PFSK-1 (cell line): ENCODE measurements around the gene GHRL.

Experiments used
- FOXP2 ChIP-seq: optimal IDR thresholded peaks from 2 replicates; pipeline ENCODE3; 2011; ENCODE audit warnings: borderline replicate concordance, control low read depth, inconsistent platforms; ENCODE audit not compliant: insufficient read depth; ENCODE audit errors: extremely low read length, extremely low read depth
- POLR2AphosphoS5 ChIP-seq: IDR thresholded peaks from 2 replicates; pipeline ENCODE4 v1.6.1; 2012; ENCODE audit warnings: low read depth, mild to moderate bottlenecking, control low read depth, low read length, moderate library complexity
- REST ChIP-seq, 2 experiments: IDR thresholded peaks; 2 replicates each; pipeline versions ENCODE4 v1.6.1 to v1.8.0; 2011 to 2012; ENCODE audit warnings: low read depth in 2 of 2, low read length in 2 of 2, control low read depth in 1 of 2, inconsistent platforms in 1 of 2, mild to moderate bottlenecking in 1 of 2, moderate library complexity in 1 of 2; ENCODE audit not compliant: insufficient read depth in 1 of 2
- SIN3A ChIP-seq: IDR thresholded peaks from 2 replicates; pipeline ENCODE4 v1.6.1; 2012; ENCODE audit warnings: mild to moderate bottlenecking, low read length, moderate library complexity, borderline replicate concordance; ENCODE audit not compliant: insufficient read depth
- TAF1 ChIP-seq: IDR thresholded peaks from 2 replicates; pipeline ENCODE4 v1.6.1; 2012; ENCODE audit warnings: low read length, control low read depth, borderline replicate concordance; ENCODE audit not compliant: insufficient read depth

Gene GHRL

GRCh38 chr3:10319251-10319650 lies 26.5 kb upstream of the GHRL start:
- TF ChIP-seq TAF1 (no peak), REST (IDR thresholded peaks at IDR 0.05; ENCODE audit: insufficient read depth in 1 of 2, low read depth in 2 of 2, low read length in 2 of 2) (no peak), SIN3A (no peak), FOXP2 (no peak), POLR2AphosphoS5 (no peak)

- TF ChIP-seq REST (IDR thresholded peaks at IDR 0.05; ENCODE audit: insufficient read depth in 1 of 2, low read depth in 2 of 2, low read length in 2 of 2) (no peak), TAF1 (no peak), POLR2AphosphoS5 (no peak), FOXP2 (no peak), SIN3A (no peak)
Measured at GRCh38 chr3:10317961-10318350, 25.2 kb upstream of the GHRL start.

- TF ChIP-seq TAF1 (no peak), FOXP2 (no peak), REST (IDR thresholded peaks at IDR 0.05; ENCODE audit: insufficient read depth in 1 of 2, low read depth in 2 of 2, low read length in 2 of 2) (no peak), SIN3A (no peak), POLR2AphosphoS5 (no peak)
Measured at GRCh38 chr3:10317311-10317960, 24.7 kb upstream of the GHRL start.

GRCh38 chr3:10315771-10316344 lies 23.1 kb upstream of the GHRL start:
- TF ChIP-seq FOXP2 (no peak), SIN3A (no peak), REST (IDR thresholded peaks at IDR 0.05; ENCODE audit: insufficient read depth in 1 of 2, low read depth in 2 of 2, low read length in 2 of 2) (no peak), POLR2AphosphoS5 (no peak), TAF1 (no peak)

- TF ChIP-seq SIN3A (no peak), POLR2AphosphoS5 (no peak), TAF1 (no peak), REST (IDR thresholded peaks at IDR 0.05; ENCODE audit: insufficient read depth in 1 of 2, low read depth in 2 of 2, low read length in 2 of 2) (no peak), FOXP2 (no peak)
Measured at GRCh38 chr3:10315101-10315500, 22.4 kb upstream of the GHRL start.
